ENCODE measurements around the gene INO80B. TPM values are rescaled to one million over a fixed set of nuclear protein-coding genes. Genes with fewer than 3 reads are reported as not detected.

Gene INO80B
- total and polyA plus RNA-seq, 2 of the 8 experiments (the other 6 are each of a cell fraction or from before 2014, with no cell fraction given) = 3.9 to 18.5 TPM

DNA sequence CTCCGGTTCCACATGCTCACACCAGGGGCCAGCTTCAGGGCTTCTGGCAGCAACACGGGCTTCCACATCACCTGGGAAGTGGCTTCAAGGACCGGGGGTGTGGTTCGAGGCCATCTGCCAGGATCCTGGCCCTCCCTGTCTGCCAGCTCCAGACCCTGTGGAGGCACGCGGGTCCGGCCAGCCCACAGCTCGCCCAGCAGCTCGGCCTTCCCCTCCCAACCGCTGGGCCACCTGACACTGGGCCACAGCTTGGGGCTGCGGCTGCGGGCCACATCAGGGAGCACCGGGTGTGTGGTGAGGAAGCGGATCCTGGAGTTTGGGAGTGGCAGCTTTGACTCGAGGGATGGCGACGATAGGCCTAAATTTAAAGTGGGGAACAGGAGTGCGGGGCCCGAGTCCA is 40.4 kb upstream of the INO80B start (continued):
- TF ChIP-seq, protein P1, sequence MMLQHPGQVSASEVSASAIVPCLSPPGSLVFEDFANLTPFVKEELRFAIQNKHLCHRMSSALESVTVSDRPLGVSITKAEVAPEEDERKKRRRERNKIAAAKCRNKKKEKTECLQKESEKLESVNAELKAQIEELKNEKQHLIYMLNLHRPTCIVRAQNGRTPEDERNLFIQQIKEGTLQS (IDR thresholded peaks at IDR 0.05; ENCODE audit: insufficient read depth, low read depth, low read length) = no peak
- TF ChIP-seq, protein P2, sequence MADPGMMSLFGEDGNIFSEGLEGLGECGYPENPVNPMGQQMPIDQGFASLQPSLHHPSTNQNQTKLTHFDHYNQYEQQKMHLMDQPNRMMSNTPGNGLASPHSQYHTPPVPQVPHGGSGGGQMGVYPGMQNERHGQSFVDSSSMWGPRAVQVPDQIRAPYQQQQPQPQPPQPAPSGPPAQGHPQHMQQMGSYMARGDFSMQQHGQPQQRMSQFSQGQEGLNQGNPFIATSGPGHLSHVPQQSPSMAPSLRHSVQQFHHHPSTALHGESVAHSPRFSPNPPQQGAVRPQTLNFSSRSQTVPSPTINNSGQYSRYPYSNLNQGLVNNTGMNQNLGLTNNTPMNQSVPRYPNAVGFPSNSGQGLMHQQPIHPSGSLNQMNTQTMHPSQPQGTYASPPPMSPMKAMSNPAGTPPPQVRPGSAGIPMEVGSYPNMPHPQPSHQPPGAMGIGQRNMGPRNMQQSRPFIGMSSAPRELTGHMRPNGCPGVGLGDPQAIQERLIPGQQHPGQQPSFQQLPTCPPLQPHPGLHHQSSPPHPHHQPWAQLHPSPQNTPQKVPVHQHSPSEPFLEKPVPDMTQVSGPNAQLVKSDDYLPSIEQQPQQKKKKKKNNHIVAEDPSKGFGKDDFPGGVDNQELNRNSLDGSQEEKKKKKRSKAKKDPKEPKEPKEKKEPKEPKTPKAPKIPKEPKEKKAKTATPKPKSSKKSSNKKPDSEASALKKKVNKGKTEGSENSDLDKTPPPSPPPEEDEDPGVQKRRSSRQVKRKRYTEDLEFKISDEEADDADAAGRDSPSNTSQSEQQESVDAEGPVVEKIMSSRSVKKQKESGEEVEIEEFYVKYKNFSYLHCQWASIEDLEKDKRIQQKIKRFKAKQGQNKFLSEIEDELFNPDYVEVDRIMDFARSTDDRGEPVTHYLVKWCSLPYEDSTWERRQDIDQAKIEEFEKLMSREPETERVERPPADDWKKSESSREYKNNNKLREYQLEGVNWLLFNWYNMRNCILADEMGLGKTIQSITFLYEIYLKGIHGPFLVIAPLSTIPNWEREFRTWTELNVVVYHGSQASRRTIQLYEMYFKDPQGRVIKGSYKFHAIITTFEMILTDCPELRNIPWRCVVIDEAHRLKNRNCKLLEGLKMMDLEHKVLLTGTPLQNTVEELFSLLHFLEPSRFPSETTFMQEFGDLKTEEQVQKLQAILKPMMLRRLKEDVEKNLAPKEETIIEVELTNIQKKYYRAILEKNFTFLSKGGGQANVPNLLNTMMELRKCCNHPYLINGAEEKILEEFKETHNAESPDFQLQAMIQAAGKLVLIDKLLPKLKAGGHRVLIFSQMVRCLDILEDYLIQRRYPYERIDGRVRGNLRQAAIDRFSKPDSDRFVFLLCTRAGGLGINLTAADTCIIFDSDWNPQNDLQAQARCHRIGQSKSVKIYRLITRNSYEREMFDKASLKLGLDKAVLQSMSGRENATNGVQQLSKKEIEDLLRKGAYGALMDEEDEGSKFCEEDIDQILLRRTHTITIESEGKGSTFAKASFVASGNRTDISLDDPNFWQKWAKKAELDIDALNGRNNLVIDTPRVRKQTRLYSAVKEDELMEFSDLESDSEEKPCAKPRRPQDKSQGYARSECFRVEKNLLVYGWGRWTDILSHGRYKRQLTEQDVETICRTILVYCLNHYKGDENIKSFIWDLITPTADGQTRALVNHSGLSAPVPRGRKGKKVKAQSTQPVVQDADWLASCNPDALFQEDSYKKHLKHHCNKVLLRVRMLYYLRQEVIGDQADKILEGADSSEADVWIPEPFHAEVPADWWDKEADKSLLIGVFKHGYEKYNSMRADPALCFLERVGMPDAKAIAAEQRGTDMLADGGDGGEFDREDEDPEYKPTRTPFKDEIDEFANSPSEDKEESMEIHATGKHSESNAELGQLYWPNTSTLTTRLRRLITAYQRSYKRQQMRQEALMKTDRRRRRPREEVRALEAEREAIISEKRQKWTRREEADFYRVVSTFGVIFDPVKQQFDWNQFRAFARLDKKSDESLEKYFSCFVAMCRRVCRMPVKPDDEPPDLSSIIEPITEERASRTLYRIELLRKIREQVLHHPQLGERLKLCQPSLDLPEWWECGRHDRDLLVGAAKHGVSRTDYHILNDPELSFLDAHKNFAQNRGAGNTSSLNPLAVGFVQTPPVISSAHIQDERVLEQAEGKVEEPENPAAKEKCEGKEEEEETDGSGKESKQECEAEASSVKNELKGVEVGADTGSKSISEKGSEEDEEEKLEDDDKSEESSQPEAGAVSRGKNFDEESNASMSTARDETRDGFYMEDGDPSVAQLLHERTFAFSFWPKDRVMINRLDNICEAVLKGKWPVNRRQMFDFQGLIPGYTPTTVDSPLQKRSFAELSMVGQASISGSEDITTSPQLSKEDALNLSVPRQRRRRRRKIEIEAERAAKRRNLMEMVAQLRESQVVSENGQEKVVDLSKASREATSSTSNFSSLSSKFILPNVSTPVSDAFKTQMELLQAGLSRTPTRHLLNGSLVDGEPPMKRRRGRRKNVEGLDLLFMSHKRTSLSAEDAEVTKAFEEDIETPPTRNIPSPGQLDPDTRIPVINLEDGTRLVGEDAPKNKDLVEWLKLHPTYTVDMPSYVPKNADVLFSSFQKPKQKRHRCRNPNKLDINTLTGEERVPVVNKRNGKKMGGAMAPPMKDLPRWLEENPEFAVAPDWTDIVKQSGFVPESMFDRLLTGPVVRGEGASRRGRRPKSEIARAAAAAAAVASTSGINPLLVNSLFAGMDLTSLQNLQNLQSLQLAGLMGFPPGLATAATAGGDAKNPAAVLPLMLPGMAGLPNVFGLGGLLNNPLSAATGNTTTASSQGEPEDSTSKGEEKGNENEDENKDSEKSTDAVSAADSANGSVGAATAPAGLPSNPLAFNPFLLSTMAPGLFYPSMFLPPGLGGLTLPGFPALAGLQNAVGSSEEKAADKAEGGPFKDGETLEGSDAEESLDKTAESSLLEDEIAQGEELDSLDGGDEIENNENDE (IDR thresholded peaks at IDR 0.05; ENCODE audit: insufficient replicate concordance, low read length) = no peak
- no peak for TF ChIP-seq SUZ12 (IDR thresholded peaks at IDR 0.05; ENCODE audit: low read length)
